ENCODE results near the gene SLFN12. TPM values are rescaled to one million over a fixed set of nuclear protein-coding genes. Genes with fewer than 3 reads are reported as not detected.
"Not testable (repeated sequence)": the region's sequence is repeated elsewhere in the genome, so short reads cannot be mapped to it uniquely, and the experiment has no call there.

Gene SLFN12
- total RNA-seq, 1 experiment from 2014 or later, result 33.7 TPM

DNA sequence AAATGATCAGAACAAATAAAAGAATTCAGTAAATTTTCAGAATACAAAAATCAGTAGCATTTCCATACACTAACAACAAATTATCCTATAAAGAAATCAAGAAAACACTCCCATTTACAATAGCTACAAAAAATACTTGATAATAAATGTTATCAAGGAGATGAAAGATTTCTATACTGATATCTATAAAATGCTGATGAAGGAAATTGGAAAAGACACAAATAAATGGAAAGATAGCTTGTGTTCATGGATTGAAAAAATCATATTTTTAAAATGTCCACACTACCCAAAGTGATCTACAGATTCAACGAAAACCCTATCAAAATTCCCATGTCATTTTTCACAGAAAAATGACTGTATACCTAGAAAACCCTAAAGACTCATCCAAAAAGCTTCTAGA lies 18.1 kb downstream of the SLFN12 start:
- no peak for DNase-seq (ENCODE audit: low read depth)

DNA sequence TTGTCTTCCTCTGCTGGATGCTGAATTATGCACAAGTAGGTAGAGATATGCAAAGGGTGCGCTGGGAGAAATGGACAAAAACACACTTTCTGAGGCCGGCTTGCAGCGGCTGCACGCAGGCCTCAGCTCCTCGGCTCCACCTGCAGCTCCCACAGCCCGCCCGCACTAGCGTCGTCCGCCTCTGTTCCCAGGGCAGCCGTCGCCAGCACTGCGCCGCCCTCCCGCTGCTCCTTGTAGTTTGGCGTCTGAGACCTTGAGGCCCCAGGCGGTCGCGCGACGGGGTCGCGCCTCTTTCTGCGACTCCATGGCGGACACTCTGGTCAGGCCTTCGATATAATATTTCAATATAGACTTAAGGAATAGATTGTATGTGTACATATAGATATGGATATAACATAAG lies 24.8 kb downstream of the SLFN12 start:
- DNase-seq (ENCODE audit: low read depth), result no peak

DNA sequence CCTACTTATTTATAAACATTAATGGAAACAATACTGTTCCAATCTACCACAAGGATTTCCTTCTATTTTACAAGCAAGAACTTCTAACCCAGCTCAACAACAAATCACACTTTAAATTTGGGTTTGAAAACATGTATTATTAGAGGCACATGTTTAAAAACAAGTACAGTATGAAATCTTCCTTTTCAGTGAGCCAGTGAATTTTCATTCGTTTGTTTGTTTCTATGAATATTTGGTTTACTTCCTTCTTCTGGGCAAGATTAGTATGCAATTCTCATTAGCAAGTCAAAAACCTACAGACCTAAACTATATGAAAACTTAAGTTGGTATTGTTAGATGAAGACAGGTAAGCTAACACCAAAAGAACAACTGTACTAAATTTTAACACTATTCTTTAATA lies 25.7 kb downstream of the SLFN12 start:
- no peak for DNase-seq (ENCODE audit: low read depth)

DNA sequence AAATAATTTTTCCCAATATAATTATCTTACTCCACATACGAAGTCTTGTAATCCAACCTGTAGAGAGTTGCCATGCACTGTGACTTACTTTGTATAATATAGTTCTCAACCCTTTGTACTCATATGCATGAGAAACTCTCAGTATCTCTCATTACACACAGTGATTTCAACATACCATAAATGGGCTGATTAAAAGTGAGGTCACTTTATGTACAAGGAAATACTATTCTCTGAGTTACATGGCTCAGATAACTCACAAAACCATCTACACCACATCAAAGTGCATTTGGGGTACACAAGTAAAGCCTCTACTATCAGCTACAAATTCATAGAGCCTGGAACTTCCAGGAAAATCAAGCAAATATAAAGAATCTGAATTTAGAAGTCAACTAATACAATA lies 27.9 kb downstream of the SLFN12 start:
- no peak for DNase-seq (ENCODE audit: low read depth)

DNA sequence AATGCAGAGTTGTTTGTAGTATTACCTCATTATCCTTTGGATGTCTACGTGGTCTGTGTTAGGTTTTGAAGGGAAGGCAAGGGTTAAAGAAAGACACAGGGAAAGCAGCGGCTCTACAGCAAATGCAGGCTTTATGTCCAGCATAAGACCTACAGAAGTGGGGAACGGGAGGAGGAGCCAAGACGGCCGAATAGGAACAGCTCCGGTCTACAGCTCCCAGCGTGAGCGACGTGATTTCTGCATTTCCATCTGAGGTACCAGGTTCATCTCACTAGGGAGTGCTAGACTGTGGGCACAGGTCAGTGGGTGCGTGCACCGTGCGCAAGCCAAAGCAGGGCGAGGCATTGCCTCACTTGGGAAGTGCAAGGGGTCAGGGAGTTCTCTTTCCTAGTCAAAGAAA lies 38.5 kb downstream of the SLFN12 start:
- DNase-seq (ENCODE audit: low read depth), result not testable (repeated sequence)

DNA sequence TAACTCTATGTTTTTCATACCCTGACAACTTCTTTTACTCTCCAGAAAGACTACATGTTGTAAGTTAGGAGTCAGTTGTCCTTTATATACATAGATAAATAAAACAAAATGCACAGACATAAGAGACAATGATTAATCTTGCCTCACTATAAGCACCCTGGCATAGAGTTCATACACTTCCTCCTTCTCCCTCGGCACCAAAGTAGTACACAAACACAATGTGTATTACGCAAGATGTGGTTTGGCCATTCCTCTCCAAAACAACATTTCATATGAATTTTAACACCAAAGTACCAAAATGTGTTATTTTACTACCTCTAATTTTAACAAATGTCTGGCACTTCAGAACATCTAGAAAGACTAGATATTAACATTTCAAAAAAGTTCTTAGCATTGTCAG lies 41.6 kb downstream of the SLFN12 start:
- no peak for DNase-seq (ENCODE audit: low read depth)

DNA sequence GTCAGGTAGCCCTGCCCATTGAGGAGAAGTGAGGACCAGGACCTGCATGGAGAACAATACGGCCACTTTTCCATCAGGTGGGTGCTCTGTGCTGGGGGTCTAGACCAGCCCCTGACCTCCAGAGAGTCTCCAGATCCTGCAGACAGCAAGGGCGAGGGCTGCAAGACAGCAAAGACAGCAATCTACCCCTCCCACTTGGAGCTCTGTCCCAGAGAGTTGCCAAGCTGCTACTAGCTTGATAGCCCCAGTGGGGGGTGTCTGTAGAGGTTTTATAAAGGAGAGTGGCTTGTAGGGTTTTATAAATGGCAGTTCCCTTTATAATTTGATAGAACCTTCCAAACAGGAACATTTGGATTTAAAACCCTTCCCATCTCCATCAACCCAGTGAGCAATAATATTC lies 42.1 kb downstream of the SLFN12 start:
- no peak for DNase-seq (ENCODE audit: low read depth)

DNA sequence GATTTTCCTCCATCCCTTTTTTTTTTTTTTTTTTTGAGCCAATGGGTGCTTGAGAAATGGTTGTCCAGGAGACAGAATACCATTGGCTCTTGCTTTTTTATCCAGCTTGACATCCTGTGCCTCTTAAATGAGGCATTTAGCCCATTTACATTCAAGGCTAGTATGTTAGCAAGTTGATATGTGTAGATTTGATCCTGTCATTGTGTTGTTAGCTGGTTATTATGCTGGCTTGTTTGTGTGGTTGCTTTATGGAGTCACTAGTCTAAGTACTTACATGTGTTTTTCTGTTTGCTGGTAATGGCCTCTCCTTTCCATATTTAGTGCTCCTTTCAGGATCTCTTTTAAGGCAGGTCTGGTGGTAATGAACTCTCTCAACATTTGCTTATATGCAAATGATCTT lies 44.8 kb downstream of the SLFN12 start:
- DNase-seq (ENCODE audit: low read depth), result no peak

DNA sequence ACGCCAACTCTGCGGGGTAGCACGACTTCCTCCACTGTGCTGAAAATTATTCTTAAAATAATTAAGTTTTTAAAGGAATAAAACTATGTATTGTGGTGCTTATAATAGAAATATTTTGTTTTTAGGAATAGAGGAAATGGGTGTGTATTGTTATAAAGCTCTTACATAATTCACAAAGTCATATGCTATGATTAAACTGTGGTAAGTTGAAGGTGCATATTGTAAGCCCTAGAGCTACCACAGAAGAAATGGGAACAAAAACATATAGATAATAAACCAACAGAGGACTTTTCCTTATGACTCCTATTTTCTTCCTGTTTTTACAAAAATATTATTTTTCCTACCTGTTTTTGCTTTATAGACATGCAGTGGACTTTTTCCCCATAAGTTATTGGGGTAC lies 54.6 kb downstream of the SLFN12 start:
- no peak for DNase-seq (ENCODE audit: low read depth)

DNA sequence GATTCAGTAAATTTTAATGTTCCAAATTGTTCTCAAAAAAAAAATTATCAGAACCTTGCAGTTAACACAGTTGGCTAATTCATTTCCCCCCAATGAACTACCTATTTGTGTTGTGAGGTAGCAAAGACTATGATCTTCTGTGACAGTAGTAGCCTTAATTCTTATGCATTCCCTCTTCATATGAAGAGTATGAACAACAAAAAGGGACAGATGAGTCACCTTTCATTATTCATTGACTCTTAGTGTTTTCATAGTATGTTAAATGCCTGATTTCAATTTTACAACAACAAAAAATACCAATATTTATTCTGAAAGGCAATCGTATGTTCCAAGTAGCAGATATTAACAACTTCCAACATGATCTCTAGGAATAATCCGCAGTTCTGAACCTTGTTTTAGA lies 55.2 kb downstream of the SLFN12 start:
- DNase-seq (ENCODE audit: low read depth), result no peak

DNA sequence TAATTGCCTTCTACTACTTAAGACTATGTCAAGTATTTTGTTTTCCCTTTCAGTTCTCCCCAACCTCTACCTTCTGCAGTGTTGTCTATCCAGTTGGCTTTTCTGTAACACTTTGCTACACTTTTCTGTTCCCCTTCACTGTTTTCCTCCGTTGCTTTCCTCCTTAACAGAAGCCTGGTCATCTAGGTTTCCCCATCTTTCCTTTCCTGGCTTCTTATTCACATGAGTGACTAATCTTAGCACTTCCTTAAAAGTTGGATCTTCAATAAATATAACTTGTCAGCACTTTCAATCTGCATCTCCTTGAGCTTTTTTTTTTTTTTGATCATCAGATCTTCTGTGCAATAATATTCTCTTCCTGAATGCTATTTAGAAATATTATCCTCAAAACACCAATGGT lies 56.1 kb downstream of the SLFN12 start:
- peak; percentile 14 for DNase-seq (ENCODE audit: low read depth)

DNA sequence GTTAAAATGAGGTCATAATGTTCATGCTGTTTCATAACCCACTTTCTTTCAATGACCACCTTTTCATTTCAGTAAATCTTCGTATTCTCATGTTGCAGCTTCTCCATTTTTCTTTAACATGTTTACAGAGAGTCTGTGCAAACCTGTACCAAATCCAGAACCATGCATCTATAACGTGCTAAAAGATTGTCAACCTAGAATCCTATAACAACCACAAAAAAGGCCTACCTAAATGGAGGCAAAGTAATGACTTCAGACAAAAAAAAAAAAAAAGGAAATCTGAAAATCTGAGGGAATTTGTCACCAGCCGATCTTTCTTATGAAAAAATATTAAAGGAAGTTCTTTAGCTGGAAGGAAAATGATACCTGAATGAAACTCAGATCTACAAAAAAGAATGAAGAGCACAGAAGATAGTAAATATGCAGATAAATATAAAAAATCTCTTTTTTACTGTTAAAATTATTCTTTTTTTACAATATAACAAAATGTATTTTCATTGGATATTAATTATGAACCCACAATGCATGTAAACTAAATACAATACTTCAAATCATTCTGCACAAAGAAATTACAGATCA lies 57.4 kb downstream of the SLFN12 start:
- no peak for DNase-seq (ENCODE audit: low read depth)

DNA sequence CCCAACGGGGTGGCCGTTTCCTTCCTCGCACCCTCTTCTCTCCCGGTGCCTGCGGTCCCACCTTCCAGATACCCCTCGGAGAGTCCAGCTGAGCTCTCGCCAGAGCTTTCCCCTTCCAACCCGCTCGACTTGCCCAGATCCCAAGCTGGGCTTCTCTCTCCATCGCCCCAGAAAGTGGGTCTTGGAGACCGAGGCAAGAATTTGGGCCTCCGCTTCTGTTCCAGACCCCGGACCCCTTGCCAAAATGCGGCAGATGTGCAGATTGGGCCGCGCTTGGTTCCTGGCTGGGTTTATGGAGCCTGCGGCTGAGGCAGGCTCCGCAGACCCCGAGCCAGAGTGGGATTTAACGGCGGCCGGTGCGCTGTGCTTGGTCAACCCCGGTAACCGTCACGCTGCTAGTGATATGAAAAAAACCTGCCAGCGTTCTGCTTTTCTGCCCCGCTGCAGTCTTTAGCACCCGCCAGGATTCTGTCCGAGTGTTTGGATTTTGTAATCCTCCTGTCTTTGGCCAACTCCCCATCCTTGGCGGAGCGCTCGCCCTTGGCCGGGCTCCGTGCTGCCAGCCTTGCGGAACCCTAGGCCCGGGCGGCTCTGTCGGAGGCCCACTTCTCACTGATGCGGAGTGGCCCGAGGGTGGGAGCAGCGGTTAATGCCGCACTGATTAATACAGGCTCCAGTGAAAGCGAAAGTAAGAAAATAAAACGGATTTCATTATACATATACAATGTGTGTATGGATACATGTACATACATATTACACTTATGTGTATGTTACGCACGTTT lies 58.1 kb downstream of the SLFN12 start:
- DNase-seq (ENCODE audit: low read depth), result peak; percentile 34

DNA sequence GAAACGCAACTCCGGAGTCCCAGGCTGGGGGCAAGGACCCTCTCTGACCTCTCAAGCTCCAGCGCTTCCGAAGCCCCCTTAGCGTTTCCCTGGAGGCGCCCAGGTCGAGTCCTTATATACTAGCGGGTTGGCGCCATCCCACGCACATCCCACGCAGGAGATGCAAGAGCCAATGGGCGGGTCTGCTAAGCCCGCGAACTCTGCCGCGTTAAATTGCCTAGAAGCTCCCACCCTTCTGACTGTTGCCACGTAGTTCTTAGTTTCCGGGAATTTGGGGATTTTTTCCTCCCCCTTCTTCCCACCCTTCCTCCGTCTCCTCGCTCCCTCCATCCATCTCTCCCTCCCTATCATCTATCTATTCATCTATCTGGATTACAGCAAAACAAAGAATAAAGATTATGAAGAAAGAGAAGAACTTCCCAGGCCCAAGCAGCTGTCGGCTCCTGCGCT lies 58.7 kb downstream of the SLFN12 start, which contains the start of gene SLFN11:
TSS of gene SLFN11 (minus strand) at position 88 of the 450 bp plus-strand sequence. CDS start 9,814 bp downstream, outside the sequence.
- peak; percentile 77 for DNase-seq (ENCODE audit: low read depth)

DNA sequence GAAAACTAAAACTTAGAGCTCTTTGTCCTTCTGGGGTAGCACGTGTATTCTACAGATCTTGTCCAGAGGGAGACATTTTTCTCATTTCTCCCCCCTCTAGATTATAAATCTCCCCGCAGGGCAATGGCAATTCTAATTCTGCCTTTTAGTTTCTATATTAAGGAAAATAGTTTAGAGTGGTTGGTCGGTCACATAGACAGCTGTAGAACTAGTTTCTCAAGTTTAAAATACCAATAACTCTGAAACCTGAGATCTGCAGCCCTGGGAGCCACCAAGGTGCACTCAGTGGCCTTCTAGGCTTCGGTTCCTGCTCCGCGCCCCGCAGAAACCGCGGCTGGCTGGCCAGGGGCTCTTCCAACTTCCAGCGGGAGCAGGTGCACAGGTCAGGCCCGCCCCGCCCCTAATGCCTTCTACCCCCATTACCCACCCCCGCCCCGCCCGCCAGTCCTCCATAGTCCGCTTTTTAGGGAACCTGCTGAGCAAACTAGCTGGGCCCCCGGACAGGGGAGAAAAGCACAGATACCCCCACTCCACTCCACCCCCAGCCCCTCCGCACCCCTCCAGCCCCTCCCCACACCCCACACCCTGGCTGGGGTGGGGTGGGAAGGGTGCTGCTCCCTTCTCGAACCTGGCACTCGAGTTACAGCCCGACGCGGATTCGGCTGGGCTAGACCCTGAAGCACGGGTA lies 59.3 kb downstream of the SLFN12 start:
- DNase-seq (ENCODE audit: low read depth), result peak; percentile 7

DNA sequence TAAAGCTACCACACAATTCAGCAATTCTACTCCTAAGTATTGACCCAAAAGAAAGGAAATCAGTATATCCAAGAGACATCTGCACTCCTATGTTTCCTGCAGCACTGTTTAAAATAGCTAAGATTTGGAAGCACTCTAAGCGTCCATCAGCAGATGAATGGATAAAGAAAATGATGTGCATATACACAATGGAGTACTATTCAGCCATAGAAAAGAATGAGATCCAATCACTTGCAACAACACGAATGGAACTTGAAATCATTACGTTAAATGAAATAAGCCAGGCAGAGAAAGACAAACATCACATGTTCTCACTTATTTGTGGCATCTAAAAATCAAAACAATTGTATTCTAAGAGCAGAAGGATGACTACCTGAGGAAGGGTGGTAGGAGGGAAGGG lies 60.4 kb downstream of the SLFN12 start:
- DNase-seq (ENCODE audit: low read depth), result no peak

DNA sequence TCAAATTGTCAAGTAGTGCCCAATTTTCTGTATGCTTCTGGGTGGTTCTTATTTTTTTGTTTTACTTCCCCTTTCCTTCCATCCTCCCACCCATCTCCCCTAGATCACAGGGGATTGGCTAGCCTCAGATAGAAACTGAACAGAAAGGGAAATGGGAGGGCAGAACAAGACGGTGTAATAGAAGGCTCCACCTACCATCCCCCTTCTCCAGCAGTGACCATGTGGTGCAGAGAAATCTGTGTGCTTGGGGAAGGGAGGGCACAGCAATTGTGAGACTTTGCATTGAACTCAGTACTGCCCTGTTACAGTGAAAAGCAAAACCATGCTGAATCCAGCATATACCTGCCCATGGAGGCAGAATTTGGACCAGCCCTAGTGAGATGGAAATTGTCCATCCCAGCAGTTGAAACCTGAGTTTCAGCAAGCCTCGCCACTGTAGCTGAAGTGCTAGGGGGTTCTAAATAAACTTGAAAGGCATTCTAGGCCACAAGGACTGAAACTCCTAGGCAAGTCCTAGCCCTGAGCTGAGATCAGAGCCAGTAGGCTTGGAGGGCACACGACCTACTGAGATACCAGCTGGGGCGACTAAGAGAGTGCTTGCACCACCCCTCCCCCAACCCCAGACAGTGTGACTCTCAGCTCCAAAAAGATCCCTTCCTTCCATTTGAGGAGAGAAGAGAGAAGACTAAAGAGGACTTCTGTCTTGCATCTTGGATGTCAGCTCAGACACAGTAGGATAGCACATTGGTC lies 64.0 kb downstream of the SLFN12 start:
- no peak for DNase-seq (ENCODE audit: low read depth)

DNA sequence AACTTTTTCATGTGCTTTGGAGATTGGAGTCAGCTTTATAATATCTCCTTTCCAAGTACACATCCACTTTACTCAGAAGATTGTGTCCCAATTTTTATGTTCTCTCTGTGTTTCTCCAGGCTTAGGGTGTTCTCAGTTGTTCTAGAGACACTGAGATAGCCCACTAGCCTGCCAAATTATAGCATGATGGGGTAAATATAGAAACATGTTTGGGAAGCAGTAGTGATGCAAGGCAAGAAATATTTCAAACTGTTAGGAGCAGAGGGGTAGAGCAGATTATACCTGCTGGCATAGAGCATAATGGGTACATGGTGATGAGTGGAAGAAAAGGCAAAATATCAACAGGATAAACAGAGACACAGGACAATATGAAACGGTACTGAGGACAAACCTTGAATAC lies 71.3 kb downstream of the SLFN12 start:
- DNase-seq (ENCODE audit: low read depth), result no peak
